Parathyroid adenoma (tissue), 2 donors: ENCODE measurements around the gene MGAT4D.

Experiments
- H2AFZ ChIP-seq: fragments of 300-600 bp; sonication (generic); one replicate; pipeline ENCODE4 v1.7.0; 2017; ENCODE audit warnings: antibody characterized with exemption, mild to moderate bottlenecking
- H3K27ac ChIP-seq: fragments of 300-600 bp; sonication (generic); one replicate; pipeline ENCODE4 v1.7.0; 2017
- H3K27me3 ChIP-seq: fragments of 300-600 bp; sonication (generic); one replicate; pipeline ENCODE4 v1.7.0; 2017; ENCODE audit warnings: low read length; ENCODE audit not compliant: control insufficient read depth, insufficient read depth
- H3K36me3 ChIP-seq: fragments of 300-600 bp; sonication (generic); one replicate; pipeline ENCODE4 v1.7.0; 2017; ENCODE audit warnings: low read length; ENCODE audit not compliant: control insufficient read depth, insufficient read depth
- H3K4me1 ChIP-seq: fragments of 300-600 bp; sonication (generic); one replicate; pipeline ENCODE4 v1.7.0; 2017; ENCODE audit warnings: control low read depth
- H3K4me2 ChIP-seq: fragments of 300-600 bp; sonication (generic); one replicate; pipeline ENCODE4 v1.7.0; 2017; ENCODE audit warnings: low read length
- H3K4me3 ChIP-seq: fragments of 300-600 bp; sonication (generic); one replicate; pipeline ENCODE4 v1.7.0; 2017; ENCODE audit warnings: low read depth, low read length
- H3K79me2 ChIP-seq: fragments of 300-600 bp; sonication (generic); one replicate; pipeline ENCODE4 v1.7.0; 2017; ENCODE audit warnings: control low read depth
- H3K9ac ChIP-seq: fragments of 300-600 bp; sonication (generic); one replicate; pipeline ENCODE4 v1.7.0; 2017; ENCODE audit warnings: mild to moderate bottlenecking
- H3K9me3 ChIP-seq: fragments of 300-600 bp; sonication (generic); one replicate; pipeline ENCODE4 v1.7.0; 2017; ENCODE audit warnings: low read length; ENCODE audit not compliant: control insufficient read depth
- CTCF ChIP-seq: fragments of 300-600 bp; sonication (generic); IDR thresholded peaks from one replicate; pipeline ENCODE4 v1.7.0; 2017; ENCODE audit warnings: antibody characterized with exemption, mild to moderate bottlenecking
- donor health status: primary hyperparathyroidism.

MGAT4D gene

GRCh38 chr4:140497747-140498636 lies at the start of gene MGAT4D:
Gene MGAT4D (minus strand): TSS chr4:140498293. CDS start chr4:140498222, 71 bp downstream.
- H3K9ac ChIP-seq, result no peak within 1 kb of the TSS
- no peaks in the 10 kb centered on the region for H3K27me3 ChIP-seq
- H3K4me2 ChIP-seq, result peak within 1 kb of the TSS; percentile 57
- no peaks in the 10 kb centered on the region for H3K79me2 ChIP-seq
- no peak within 1 kb of the TSS for H3K27ac ChIP-seq
- no peaks in the 10 kb centered on the region for H3K9me3 ChIP-seq
- no peaks in the 10 kb centered on the region for H3K36me3 ChIP-seq
- peak within 1 kb of the TSS; percentile 58 for H2AFZ ChIP-seq
- no peak within 1 kb of the TSS for H3K4me3 ChIP-seq
- no peaks in the 10 kb centered on the region for H3K4me1 ChIP-seq
- TF ChIP-seq CTCF, result no peak

- H2AFZ ChIP-seq, result no peak overlapping the region
- no peak for TF ChIP-seq CTCF
These were observed 35.9 kb upstream of the MGAT4D start for GRCh38 chr4:140533951-140534480.

GRCh38 chr4:140529434-140529833 lies 31.3 kb upstream of the MGAT4D start:
- Histone ChIP-seq H3K9me3 (no peaks in the 10 kb centered on the region), H3K27ac (no peak overlapping the region)
- no peak for TF ChIP-seq CTCF

More at GRCh38 chr4:140533951-140534480, 35.9 kb upstream of the MGAT4D start:
- Histone ChIP-seq H3K9ac (no peak overlapping the region), H3K27ac (no peak overlapping the region), H3K79me2 (no peaks in the 10 kb centered on the region), H3K4me3 (no peak overlapping the region), H3K36me3 (no peaks in the 10 kb centered on the region), H3K4me2 (no peak overlapping the region), H3K4me1 (no peaks in the 10 kb centered on the region), H3K9me3 (no peaks in the 10 kb centered on the region), H3K27me3 (no peaks in the 10 kb centered on the region)

GRCh38 chr4:140523857-140524742 lies 26.0 kb upstream of the MGAT4D start, which contains the start of gene ELMOD2:
Gene ELMOD2 (plus strand): TSS chr4:140524168. CDS start chr4:140525429, 1,261 bp downstream.
- peak; percentile 89 for TF ChIP-seq CTCF
- Histone ChIP-seq H3K9ac (no peak within 1 kb of the TSS), H3K27me3 (no peaks in the 10 kb centered on the region), H3K4me2 (peak within 1 kb of the TSS; percentile 87), H3K4me3 (peak within 1 kb of the TSS; percentile 72), H2AFZ (peak within 1 kb of the TSS; percentile 93), H3K4me1 (peaks cover 2% of the 10 kb centered on the region), H3K9me3 (no peaks in the 10 kb centered on the region), H3K36me3 (no peaks in the 10 kb centered on the region), H3K27ac (peak within 1 kb of the TSS; percentile 69), H3K79me2 (no peaks in the 10 kb centered on the region)

More at GRCh38 chr4:140529434-140529833, 31.3 kb upstream of the MGAT4D start:
- Histone ChIP-seq H3K4me2 (no peak overlapping the region), H3K4me1 (no peaks in the 10 kb centered on the region), H3K9ac (no peak overlapping the region), H3K27me3 (no peaks in the 10 kb centered on the region), H2AFZ (no peak overlapping the region), H3K4me3 (no peak overlapping the region), H3K36me3 (no peaks in the 10 kb centered on the region), H3K79me2 (no peaks in the 10 kb centered on the region)
